ENCODE data around the gene ARL6IP1. TPM values are rescaled to one million over a fixed set of nuclear protein-coding genes. Genes with fewer than 3 reads are reported as not detected.

Gene ARL6IP1
- total RNA-seq, 1 donor from 2014 or later, result 22.5 TPM

GRCh38 chr16:18805257-18805773 is 4.0 kb upstream of the ARL6IP1 start:
- TF ChIP-seq CTCF (IDR thresholded peaks at IDR 0.05; ENCODE audit: borderline replicate concordance), result no peak
- intact Hi-C loops (cut with micrococcal nuclease), result no loop called here
- Histone ChIP-seq H3K36me3 (peaks cover 37% of the 10 kb centered on the region), H3K27ac (replicated peaks) (peak overlapping the region; percentile 88), H3K9me3 (replicated peaks) (no peaks in the 10 kb centered on the region), H3K4me1 (peaks cover 42% of the 10 kb centered on the region), H3K27me3 (ENCODE audit: low read depth) (no peaks in the 10 kb centered on the region), H3K4me3 (no peak overlapping the region)
- DNase-seq, result no peak

DNA sequence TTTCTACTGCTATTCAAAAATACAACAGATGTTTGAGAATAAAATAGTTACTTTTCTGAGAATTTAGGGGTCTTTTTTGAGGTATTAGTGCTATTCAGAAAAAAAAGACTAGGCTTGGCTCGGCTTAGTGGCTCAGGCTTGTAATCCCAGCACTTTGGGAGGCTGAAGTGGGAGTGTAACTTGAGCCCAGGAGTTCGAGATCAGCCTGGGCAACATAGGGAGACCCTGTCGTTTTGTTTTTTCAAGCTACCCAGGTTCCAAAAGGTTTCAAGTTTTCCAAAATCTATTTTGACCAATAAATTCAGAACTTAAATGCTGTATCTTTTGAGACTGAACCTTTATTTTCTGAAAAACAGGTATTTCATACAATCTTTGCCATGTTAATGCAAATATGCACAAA is 3.2 kb upstream of the ARL6IP1 start:
- Histone ChIP-seq H3K27ac (replicated peaks) (peak overlapping the region; percentile 88), H3K4me1 (peaks cover 50% of the 10 kb centered on the region), H3K27me3 (ENCODE audit: low read depth) (no peaks in the 10 kb centered on the region), H3K4me3 (no peak overlapping the region), H3K9me3 (replicated peaks) (no peaks in the 10 kb centered on the region), H3K36me3 (peaks cover 29% of the 10 kb centered on the region)
- DNase-seq, result no peak
- intact Hi-C loops (cut with micrococcal nuclease), result no loop called here
- no peak for TF ChIP-seq CTCF (IDR thresholded peaks at IDR 0.05; ENCODE audit: borderline replicate concordance)

DNA sequence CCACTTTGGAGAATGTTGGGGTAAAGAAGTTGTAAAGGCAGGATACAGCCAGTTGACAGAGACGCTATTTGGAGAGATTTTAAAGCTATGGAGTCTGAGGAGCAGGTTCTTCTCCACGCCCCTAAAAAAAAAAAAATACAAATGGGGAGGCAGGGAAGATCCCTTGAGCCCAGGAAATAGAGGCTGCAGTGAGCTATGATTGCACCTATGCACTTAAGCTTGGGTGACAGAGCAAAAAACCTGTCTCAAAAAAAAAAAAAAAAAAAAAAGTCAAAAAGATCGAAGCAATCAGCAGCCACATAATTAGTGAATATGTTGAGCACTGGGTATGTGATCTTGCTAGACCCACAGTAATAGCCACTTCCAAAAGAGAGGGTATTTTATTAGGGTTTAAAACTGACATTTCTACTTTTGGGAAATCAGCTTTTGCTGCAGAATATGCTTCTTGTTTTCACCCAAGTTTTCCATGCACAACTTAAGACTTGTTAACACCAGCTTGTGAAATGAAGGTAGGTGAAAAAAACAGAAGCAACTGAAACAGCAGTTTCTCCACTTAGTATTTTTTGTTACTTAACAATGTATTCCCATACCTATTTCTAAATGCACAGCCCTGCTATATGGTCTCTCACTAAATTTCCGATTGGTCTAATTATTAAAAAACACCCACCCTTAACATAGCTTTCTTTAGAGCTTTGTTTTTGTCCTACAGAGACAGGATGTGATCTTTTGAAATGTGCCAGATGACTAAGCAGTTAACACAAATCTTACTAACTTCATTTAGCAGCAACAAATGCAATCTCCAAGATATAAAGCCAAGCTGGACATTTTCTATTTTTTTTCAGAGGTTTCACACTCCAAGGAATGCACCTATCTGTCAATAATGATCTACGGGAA is 2.5 kb upstream of the ARL6IP1 start:
- H3K9me3 ChIP-seq (replicated peaks), result no peaks in the 10 kb centered on the region
- H3K4me3 ChIP-seq, result no peak overlapping the region
- peaks cover 22% of the 10 kb centered on the region for H3K36me3 ChIP-seq
- intact Hi-C loops (cut with micrococcal nuclease), result no loop called here
- H3K27ac ChIP-seq (replicated peaks), result peak overlapping the region; percentile 88
- no peak for TF ChIP-seq CTCF (IDR thresholded peaks at IDR 0.05; ENCODE audit: borderline replicate concordance)
- no peaks in the 10 kb centered on the region for H3K27me3 ChIP-seq (ENCODE audit: low read depth)
- H3K4me1 ChIP-seq, result peaks cover 57% of the 10 kb centered on the region
- no peak for DNase-seq

GRCh38 chr16:18802767-18803343 is 1.5 kb upstream of the ARL6IP1 start:
- DNase-seq, result no peak
- Histone ChIP-seq H3K27ac (replicated peaks) (peak overlapping the region; percentile 88), H3K27me3 (ENCODE audit: low read depth) (no peaks in the 10 kb centered on the region), H3K36me3 (peaks cover 13% of the 10 kb centered on the region), H3K4me3 (peak overlapping the region; percentile 94), H3K9me3 (replicated peaks) (no peaks in the 10 kb centered on the region), H3K4me1 (peaks cover 66% of the 10 kb centered on the region)
- intact Hi-C loops (cut with micrococcal nuclease), result no loop called here
- TF ChIP-seq CTCF (IDR thresholded peaks at IDR 0.05; ENCODE audit: borderline replicate concordance), result no peak

DNA sequence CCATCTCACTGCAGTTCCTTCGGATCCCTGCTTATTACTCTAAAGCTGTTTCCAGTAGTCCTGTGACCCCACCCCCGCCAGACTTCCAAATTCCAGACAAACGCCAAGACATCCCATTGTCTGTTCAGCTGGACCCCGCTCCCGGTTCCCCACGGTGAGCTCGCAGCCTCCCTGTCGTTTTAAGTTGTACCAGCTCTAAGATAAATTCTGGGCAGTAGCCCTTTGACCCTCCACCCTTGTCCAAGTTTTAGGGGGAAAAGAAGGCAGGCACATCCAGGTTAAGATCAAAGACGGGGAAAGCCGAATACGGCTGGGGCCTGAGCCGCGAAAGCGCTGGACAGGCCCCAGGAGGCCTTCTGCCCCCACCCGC is 589 bp downstream of the ARL6IP1 start:
- no peak for TF ChIP-seq CTCF (IDR thresholded peaks at IDR 0.05; ENCODE audit: borderline replicate concordance)
- intact Hi-C loops (cut with micrococcal nuclease), result no loop called here
- Histone ChIP-seq H3K4me3 (peak overlapping the region; percentile 94), H3K27ac (replicated peaks) (peak overlapping the region; percentile 88), H3K27me3 (ENCODE audit: low read depth) (no peaks in the 10 kb centered on the region), H3K4me1 (peaks cover 73% of the 10 kb centered on the region), H3K9me3 (replicated peaks) (no peaks in the 10 kb centered on the region), H3K36me3 (peaks cover 21% of the 10 kb centered on the region)
- no peak for DNase-seq

Measured in left ventricle myocardium inferior (tissue), 1 donor.